GM12878 (cell line): Measurements from ENCODE around the gene HINT1. TPM values are rescaled to one million over a fixed set of nuclear protein-coding genes. Genes with fewer than 3 reads are reported as not detected.

Source experiments
- ATAC-seq: fragments of 200-7000 bp; cut with Tn5 transposase; 3 replicates; pipeline ENCODE4 v1.9.1; 2020; ENCODE audit warnings: mild to moderate bottlenecking, moderate library complexity
- BruUV-seq: library from RNA; stranded (reverse); fragments of 400-500 nt; replicated peaks from 2 replicates; lab custom pipeline; 2021; lab: Mats Ljungman, UMichigan
- CTCF ChIA-PET: fragments of 300-600 bp; sonication (Branson Sonifier 250); formaldehyde crosslinking; extraction: SDS; loops from one replicate; lab custom pipeline; 2021; ENCODE audit warnings: inconsistent platforms; lab: Yijun Ruan, JAX
- POLR2A ChIA-PET: fragments of 350-600 bp; formaldehyde crosslinking; extraction: SDS; loops from one replicate; lab custom pipeline; 2021; ENCODE audit warnings: inconsistent platforms; lab: Charles Lee
- RAD21 ChIA-PET: fragments of 300-600 bp; sonication (Branson Sonifier 250); formaldehyde crosslinking; loops from one replicate; lab custom pipeline; 2023; ENCODE audit warnings: antibody characterized with exemption; ENCODE audit not compliant: unreplicated experiment; lab: Charles Lee
- SMC1A ChIA-PET: fragments of 300-600 bp; sonication (Branson Sonifier 250); formaldehyde crosslinking; loops from one replicate; lab custom pipeline; 2023; ENCODE audit not compliant: unreplicated experiment, uncharacterized antibody; lab: Charles Lee
- DNase-seq: peaks from one replicate; pipeline ENCODE4 v3.0.0-alpha.2; 2011; ENCODE audit warnings: low read depth, low spot score
- FAIRE-seq: peaks from 3 replicates; lab custom pipeline; 2011; peaks lifted over from hg19 to GRCh38; lab: Jason Lieb, UNC
- H2AFZ ChIP-seq: 2 replicates; pipeline ENCODE4 v1.6.0; 2011; ENCODE audit warnings: low read depth, low read length, control low read depth; ENCODE audit not compliant: control insufficient read depth
- H3K27ac ChIP-seq: 2 replicates; pipeline ENCODE4 v1.5.1; 2011; ENCODE audit warnings: control low read depth; ENCODE audit not compliant: control insufficient read depth, insufficient read depth
- H3K27me3 ChIP-seq, 2 experiments: replicated peaks in 1 of 2; 2 replicates each; pipeline versions ENCODE4 v1.6.0 to v1.6.1; 2011; ENCODE audit warnings: low read length in 1 of 2; ENCODE audit not compliant: control insufficient read depth in 2 of 2, insufficient read depth in 2 of 2
- H3K36me3 ChIP-seq, 2 experiments: 2 replicates each; pipeline ENCODE4 v1.5.1; 2011; ENCODE audit warnings: low read length in 1 of 2; ENCODE audit not compliant: control insufficient read depth in 2 of 2, insufficient read depth in 2 of 2
- H3K4me1 ChIP-seq: 2 replicates; pipeline ENCODE4 v1.6.1; 2011; ENCODE audit warnings: mild to moderate bottlenecking, low read length, moderate library complexity, mixed read lengths; ENCODE audit not compliant: control insufficient read depth, insufficient read depth
- H3K4me2 ChIP-seq: 2 replicates; pipeline ENCODE4 v1.6.0; 2011; ENCODE audit warnings: control low read depth; ENCODE audit not compliant: control insufficient read depth, insufficient read depth
- H3K4me3 ChIP-seq: fragments of 200-600 bp; sonication (generic); 2 replicates; pipeline ENCODE4 v1.5.1; 2016
- H3K79me2 ChIP-seq: 2 replicates; pipeline ENCODE4 v1.6.0; 2011; ENCODE audit warnings: low read length; ENCODE audit not compliant: control insufficient read depth, insufficient read depth
- H3K9ac ChIP-seq: 2 replicates; pipeline ENCODE4 v1.8.0; 2011; ENCODE audit warnings: low read length, control low read depth, mixed read lengths; ENCODE audit not compliant: control insufficient read depth, insufficient read depth
- H3K9me3 ChIP-seq: replicated peaks from 3 replicates; pipeline ENCODE4 v1.5.1; 2011; ENCODE audit warnings: mild to moderate bottlenecking, low read length; ENCODE audit not compliant: control insufficient read depth, insufficient read depth
- H4K20me1 ChIP-seq: 2 replicates; pipeline ENCODE4 v1.6.0; 2011; ENCODE audit not compliant: control insufficient read depth, insufficient read depth
- BACH1 ChIP-seq: fragments of 450-650 bp; IDR thresholded peaks from 2 replicates; pipeline ENCODE4 v1.6.1; 2017; ENCODE audit warnings: mild to moderate bottlenecking, borderline replicate concordance
- EGR1 ChIP-seq, 2 experiments: IDR thresholded peaks; 1 replicate in 1 of 2; 2 replicates in 1 of 2; pipeline ENCODE4 v1.6.1; 2011 to 2012; ENCODE audit warnings: low read depth in 2 of 2, low read length in 2 of 2, borderline replicate concordance in 1 of 2, mild to moderate bottlenecking in 1 of 2, moderate library complexity in 1 of 2
- HSF1 ChIP-seq: fragments of 150-350 bp; IDR thresholded peaks from 2 replicates; pipeline ENCODE4 v1.6.1; 2014; ENCODE audit warnings: mild to moderate bottlenecking, low read depth, low read length
- SMC3 ChIP-seq: IDR thresholded peaks from 2 replicates; pipeline ENCODE4 v1.6.1; 2011; ENCODE audit warnings: low read length, improper control_type of control experiment, borderline replicate concordance
- WRNIP1 ChIP-seq: IDR thresholded peaks from 2 replicates; pipeline ENCODE4 v1.6.1; 2011; ENCODE audit warnings: low read depth, low read length, improper control_type of control experiment, borderline replicate concordance
- ZNF24 ChIP-seq: fragments of 450-650 bp; IDR thresholded peaks from 2 replicates; pipeline ENCODE4 v1.6.1; 2017; ENCODE audit warnings: antibody characterized with exemption, mild to moderate bottlenecking
- WGBS: methylation state at CpG from one replicate; pipeline ENCODE4 v1.1.6; 2016; ENCODE audit warnings: low lambda C conversion rate; ENCODE audit not compliant: insufficient replicate concordance, insufficient coverage; ENCODE audit errors: missing lambda C conversion rate; 5-methylcytosine and 5-hydroxymethylcytosine counted together
- in situ Hi-C: fragments of 300-500 bp; cut with MboI; formaldehyde crosslinking; loops from 9 replicates; pipeline ENCODE4 v1.14.3; 2018; ENCODE audit warnings: mixed read lengths
- intact Hi-C: fragments of 100-400 bp; cut with micrococcal nuclease; formaldehyde crosslinking; loops from one replicate; pipeline ENCODE4 v1.14.2; 2022; ENCODE audit not compliant: unreplicated experiment
- polyA plus RNA-seq, 11 experiments: library from polyadenylated mRNA; depleted of rRNA in 4 of 11; unstranded in 6 of 11; stranded (reverse) in 5 of 11; fragments of >200 nt; fragmentation: Nextera tagmentation in 4 of 11; fragmentation: Illumina TruSeq in 1 of 11; extraction: Ambion mirVana in 4 of 11; extraction: Trizol in 1 of 11; gene quantifications; 1 replicate in 1 of 11; 2 replicates in 10 of 11; pipeline versions ENCODE4 v1.2.1 to v1.2.3, GENCODE V29; 2011 to 2016; ENCODE audit warnings: inconsistent platforms in 2 of 11, missing spikeins in 2 of 11, low read depth in 1 of 11
- total RNA-seq, 4 experiments: library from RNA; depleted of rRNA in 3 of 4; stranded (reverse); fragments of >200 nt in 3 of 4; fragmentation: Illumina TruSeq in 1 of 4; extraction: Trizol in 1 of 4; gene quantifications; 2 replicates each; pipeline versions ENCODE4 v1.2.1 to v1.2.3, GENCODE V29; 2013 to 2021

Gene HINT1
- total and polyA plus RNA-seq, 10 of the 15 experiments (the other 5 are each of a cell fraction or from before 2014, with no cell fraction given), result 253 to 997 (median 562) TPM

- no peak overlapping the region for H3K4me3 ChIP-seq
- in situ Hi-C loops, result no loop called here
- ATAC-seq, result no peak
- POLR2A ChIA-PET, result no interaction called here
- H4K20me1 ChIP-seq, result no peaks in the 10 kb centered on the region
- no peak for DNase-seq
- H3K4me2 ChIP-seq, result no peak overlapping the region
- no peaks in the 10 kb centered on the region; a peak in 1 of 4 replicates for H3K36me3 ChIP-seq
- H3K27ac ChIP-seq, result no peak overlapping the region
- SMC1A ChIA-PET, result interaction anchor here (2.2 kb wide), 1 partner anchor 8 kb away, joined by 9 read pairs; no protein-coding TSS in a partner anchor
- H3K4me1 ChIP-seq, result no peaks in the 10 kb centered on the region
- intact Hi-C loops, result no loop called here
- FAIRE-seq, result no peak
- RAD21 ChIA-PET, result interaction anchor here (2.1 kb wide), 1 partner anchor 9 kb away, joined by 8 read pairs; no protein-coding TSS in a partner anchor
- no peak overlapping the region for H2AFZ ChIP-seq
- H3K9ac ChIP-seq, result no peak overlapping the region
- no peaks in the 10 kb centered on the region for H3K79me2 ChIP-seq
- H3K9me3 ChIP-seq, result no peaks in the 10 kb centered on the region
- TF ChIP-seq HSF1 (no peak), EGR1 (IDR thresholded peaks at IDR 0.05; ENCODE audit: borderline replicate concordance in 1 of 2, low read depth in 2 of 2, low read length in 2 of 2) (no peak), SMC3 (no peak), BACH1 (no peak), WRNIP1 (no peak), ZNF24 (no peak)
- CTCF ChIA-PET, result interaction anchor here (1.0 to 1.7 kb wide), 4 partner anchors 9 to 181 kb away, joined by 3 to 5 read pairs (median 4); partner anchors contain the start of gene HINT1
- H3K27me3 ChIP-seq, result no peaks in the 10 kb centered on the region
- BruUV-seq, result no TSS peak
- 99% methylated on average over 3 of the region's 3 CpGs for WGBS
Measured at GRCh38 chr5:131200560-131200959, 35.5 kb upstream of the HINT1 start.
